ENCODE measurements around the gene GPI. TPM values are rescaled to one million over a fixed set of nuclear protein-coding genes. Genes with fewer than 3 reads are reported as not detected.

GPI gene
- total and polyA plus RNA-seq, 9 of the 15 experiments (the other 6 are each of a cell fraction or from before 2014, with no cell fraction given) = 88.3 to 358 (median 122) TPM

- TF ChIP-seq NBN (IDR thresholded peaks at IDR 0.05; ENCODE audit: low read depth) = 0 out of 2 replicates have a peak, but pooled peaks have one; percentile 28
- TF ChIP-seq SUPT5H (IDR thresholded peaks at IDR 0.05) = peak; percentile 5; the same call in 1 of the 2 replicates
- peak; percentile 74; the same call in 1 of the 2 replicates for TF ChIP-seq CTBP1 (IDR thresholded peaks at IDR 0.05; ENCODE audit: borderline replicate concordance)
- TF ChIP-seq POLR2AphosphoS2 (IDR thresholded peaks at IDR 0.05; ENCODE audit: low read length) = no peak
- peak; percentile 92 for TF ChIP-seq FIP1L1 (IDR thresholded peaks at IDR 0.05; ENCODE audit: low read depth, low read length, poor library complexity, severe bottlenecking)
- no peak for TF ChIP-seq CBX8 (IDR thresholded peaks at IDR 0.05; ENCODE audit: borderline replicate concordance, extremely low read depth, low read depth, low read length, poor library complexity, severe bottlenecking)
- no peak for TF ChIP-seq SREBF2 (CRISPR knock-in tag; IDR thresholded peaks at IDR 0.05)
- no peak for TF ChIP-seq GATAD2A (IDR thresholded peaks at IDR 0.05)
- TF ChIP-seq PHB (CRISPR knock-in tag; IDR thresholded peaks at IDR 0.05) = no peak
- TF ChIP-seq SP2 (IDR thresholded peaks at IDR 0.05; ENCODE audit: extremely low read depth, low read depth, low read length, poor library complexity, severe bottlenecking) = no peak
- 0 out of 2 replicates have a peak, but pooled peaks have one; percentile 71 for TF ChIP-seq FOXP4 (CRISPR knock-in tag; IDR thresholded peaks at IDR 0.05; ENCODE audit: borderline replicate concordance)
- TF ChIP-seq ZFP36 (IDR thresholded peaks at IDR 0.05; ENCODE audit: low read depth, low read length, partially characterized antibody) = no peak
- no peak for TF ChIP-seq ATF2 (CRISPR knock-in tag; IDR thresholded peaks at IDR 0.05)
- TF ChIP-seq MLLT1 (IDR thresholded peaks at IDR 0.05) = peak in 1 of 2 experiments; percentile 78; a peak in 1 of 4 replicates
- no peak for TF ChIP-seq ZNF3 (CRISPR knock-in tag; IDR thresholded peaks at IDR 0.05)
- TF ChIP-seq RUNX1 (IDR thresholded peaks at IDR 0.05; ENCODE audit: low read depth) = 0 out of 2 replicates have a peak, but pooled peaks have one; percentile 69
- no peak for TF ChIP-seq HDAC6 (IDR thresholded peaks at IDR 0.05; ENCODE audit: low read depth, low read length)
- no peak for TF ChIP-seq STAT6 (CRISPR knock-in tag; IDR thresholded peaks at IDR 0.05)
Measured at GRCh38 chr19:34359140-34359953, 5.6 kb upstream of the GPI start (continued).

Measured in K562 (cell line).